ENCODE data around the gene VOPP1.
"Not testable (repeated sequence)": the region's sequence is repeated elsewhere in the genome, so short reads cannot be mapped to it uniquely, and the experiment has no call there.

VOPP1 gene

GRCh38 chr7:55488216-55488615 is 84.1 kb downstream of the VOPP1 start:
- DNase-seq (ENCODE audit: low read depth in 2 of 2): no peak

DNA sequence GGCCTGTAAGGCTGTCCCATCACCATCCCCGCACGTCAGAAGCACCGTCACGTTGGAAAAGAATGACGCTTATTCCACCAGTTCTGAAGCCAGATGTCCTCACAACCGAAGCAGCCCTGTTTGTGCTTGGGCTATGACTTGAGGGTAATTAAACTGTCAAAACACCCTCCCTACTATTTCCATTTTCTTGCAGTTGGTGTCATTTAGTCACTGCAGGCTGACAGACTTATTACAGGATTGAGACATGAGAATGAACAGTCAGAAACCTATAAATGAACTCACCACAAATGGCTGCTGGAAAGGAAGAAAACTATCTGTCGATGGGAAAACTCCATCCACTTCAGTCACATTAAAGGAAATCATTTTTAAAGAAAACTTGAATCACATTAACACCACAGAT is 85.3 kb downstream of the VOPP1 start:
- DNase-seq (ENCODE audit: low read depth in 2 of 2): no peak

DNA sequence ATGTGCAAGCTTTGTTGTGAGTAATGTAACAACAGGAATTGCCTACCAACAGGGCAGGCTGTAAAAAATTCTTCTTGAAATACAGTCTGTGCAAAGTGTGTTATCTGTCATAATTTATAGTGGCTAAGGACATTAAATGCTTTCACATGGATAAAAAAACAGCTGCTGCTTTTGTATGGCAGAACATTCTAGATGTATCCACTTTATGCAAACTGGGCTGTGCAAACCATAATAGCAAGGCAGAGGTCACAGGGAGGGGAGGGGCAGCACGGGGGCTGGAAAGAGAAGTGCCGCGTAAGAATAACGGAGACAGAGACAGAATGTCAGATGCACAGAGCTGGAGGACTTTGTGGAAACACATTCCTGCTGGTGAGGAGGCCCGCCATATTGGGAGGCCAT is 86.1 kb downstream of the VOPP1 start:
- DNase-seq (ENCODE audit: low read depth in 2 of 2): no peak

DNA sequence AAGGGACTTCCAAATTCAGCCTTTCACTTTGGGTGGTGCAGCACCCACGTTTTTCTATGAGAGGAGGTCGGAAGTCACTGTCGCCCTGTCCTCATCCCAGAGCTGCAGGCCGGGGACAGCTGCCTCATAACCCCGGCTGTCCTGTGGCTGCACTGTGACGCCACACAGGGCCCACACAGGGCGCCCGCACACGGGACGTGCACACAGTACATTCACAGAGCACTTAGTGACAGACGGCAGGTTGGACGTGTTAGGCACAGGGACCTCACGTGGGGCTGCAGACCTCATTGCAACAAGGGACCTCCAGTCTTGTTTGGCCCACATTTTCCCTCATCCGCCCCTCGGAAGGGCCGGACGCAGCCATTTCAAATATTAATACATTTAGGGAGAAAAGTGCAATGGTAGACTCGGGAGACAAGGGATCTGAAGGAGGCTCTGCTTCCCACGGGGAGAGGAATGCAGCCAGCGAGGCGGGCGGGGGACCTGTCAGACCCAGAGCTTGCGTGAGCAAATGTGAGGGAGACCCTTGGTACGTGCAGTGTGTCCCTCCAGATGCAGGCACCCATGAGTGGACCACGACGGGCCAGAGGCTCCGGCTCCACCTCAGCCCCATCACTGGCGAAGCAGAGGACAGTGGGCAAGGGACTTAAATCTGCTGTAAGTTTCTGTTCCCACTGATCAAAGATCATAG is 86.7 kb downstream of the VOPP1 start:
- no peak for DNase-seq (ENCODE audit: low read depth in 2 of 2)

- DNase-seq (ENCODE audit: low read depth in 2 of 2): no peak
These were observed 87.5 kb downstream of the VOPP1 start for GRCh38 chr7:55484834-55485233.

DNA sequence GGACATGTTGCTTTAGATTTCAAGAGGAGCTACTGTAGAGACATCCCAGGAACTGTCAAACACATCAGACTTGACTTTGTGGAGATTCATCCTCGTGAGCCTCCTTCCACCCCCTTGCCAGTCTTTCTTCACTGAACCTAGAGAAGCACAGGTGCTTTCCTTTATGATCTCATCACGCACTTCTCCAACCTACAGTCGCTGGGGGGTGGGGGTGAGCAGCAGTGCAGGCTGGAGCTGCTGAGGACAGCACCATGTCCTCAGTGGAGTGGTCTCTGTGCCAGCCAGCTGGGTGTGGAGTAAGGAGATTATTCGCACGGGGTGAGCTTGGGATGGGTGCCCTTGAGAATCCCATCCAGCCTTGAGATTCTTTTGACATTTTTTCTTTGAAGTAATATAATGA is 88.1 kb downstream of the VOPP1 start:
- no peak for DNase-seq (ENCODE audit: low read depth in 2 of 2)

GRCh38 chr7:55483046-55483445 is 89.3 kb downstream of the VOPP1 start:
- DNase-seq (ENCODE audit: low read depth in 2 of 2): no peak

GRCh38 chr7:55481155-55481554 is 91.1 kb downstream of the VOPP1 start:
- DNase-seq (ENCODE audit: low read depth in 2 of 2): no peak

DNA sequence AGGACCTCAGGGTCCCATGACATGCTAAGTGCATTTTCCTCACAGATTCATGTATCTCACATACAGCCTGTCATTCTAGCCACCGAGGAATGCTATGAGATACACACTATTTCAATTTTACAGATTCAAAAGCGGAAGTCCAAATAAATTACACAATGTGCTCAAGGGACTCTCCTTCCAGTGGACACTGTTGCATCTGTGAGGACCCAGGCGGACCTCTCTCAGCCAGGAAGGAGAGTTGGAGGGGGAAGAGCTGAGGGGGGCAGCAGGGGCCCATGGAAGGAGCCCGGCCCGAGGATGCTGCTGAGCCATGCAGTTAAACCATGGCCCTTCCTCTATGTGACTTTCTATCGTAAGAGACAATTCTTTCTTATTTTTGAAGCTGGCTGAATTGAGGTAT is 93.6 kb downstream of the VOPP1 start:
- DNase-seq (ENCODE audit: low read depth in 2 of 2): no peak

- DNase-seq (ENCODE audit: low read depth in 2 of 2): no peak
These were observed 94.4 kb downstream of the VOPP1 start for GRCh38 chr7:55477781-55478374.

GRCh38 chr7:55476852-55477780 is 95.2 kb downstream of the VOPP1 start:
- no peak for DNase-seq (ENCODE audit: low read depth in 2 of 2)

DNA sequence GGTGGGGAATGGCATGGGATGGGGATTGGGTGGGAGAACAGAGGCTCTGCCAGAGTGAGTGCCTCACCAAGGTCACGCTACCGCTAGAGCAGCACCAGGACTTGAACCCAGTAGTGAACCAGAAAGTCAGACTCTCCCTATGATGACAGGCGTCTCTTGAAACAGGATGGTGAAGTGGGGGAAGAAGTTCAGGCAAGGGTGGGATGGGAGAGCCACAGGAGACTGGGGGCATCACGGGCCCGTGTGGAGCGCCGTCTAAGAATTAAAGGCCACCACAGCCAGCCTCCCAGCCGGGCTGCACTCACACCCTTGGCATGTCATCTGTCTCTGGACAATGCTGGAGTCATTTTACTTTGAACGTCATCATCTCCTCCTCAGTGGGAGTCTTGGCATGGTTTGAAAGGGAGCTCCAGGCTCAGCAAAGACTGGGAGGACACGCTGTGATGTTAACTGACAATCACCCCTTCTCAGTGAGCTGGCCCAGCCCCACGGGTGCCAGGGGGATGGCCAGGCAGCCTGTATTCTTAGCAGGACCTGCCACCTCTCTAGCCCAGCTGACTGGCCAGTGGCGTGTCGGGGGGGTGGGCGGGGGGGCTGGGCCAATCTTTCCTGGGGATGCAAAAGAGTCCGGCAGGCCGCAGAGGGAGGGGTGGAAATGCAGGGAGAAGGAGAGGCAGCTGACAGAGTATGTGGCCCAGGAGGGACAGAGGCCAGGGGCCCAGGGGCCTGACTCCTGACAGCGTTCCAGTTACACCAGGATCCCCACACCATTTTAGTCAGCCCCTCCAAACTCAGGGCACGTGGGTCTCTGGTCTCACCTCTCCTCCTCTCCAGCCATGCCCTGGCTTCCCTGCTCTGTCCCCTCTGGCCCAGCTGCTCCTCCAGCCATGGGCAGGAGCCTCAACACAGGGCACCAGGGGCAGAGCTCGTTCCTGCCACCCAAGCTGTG is 96.2 kb downstream of the VOPP1 start:
- DNase-seq (ENCODE audit: low read depth in 2 of 2): no peak

GRCh38 chr7:55474944-55475854 is 97.1 kb downstream of the VOPP1 start:
- no peak for DNase-seq (ENCODE audit: low read depth in 2 of 2)

GRCh38 chr7:55473932-55474331 is 98.4 kb downstream of the VOPP1 start:
- DNase-seq (ENCODE audit: low read depth in 2 of 2): no peak

DNA sequence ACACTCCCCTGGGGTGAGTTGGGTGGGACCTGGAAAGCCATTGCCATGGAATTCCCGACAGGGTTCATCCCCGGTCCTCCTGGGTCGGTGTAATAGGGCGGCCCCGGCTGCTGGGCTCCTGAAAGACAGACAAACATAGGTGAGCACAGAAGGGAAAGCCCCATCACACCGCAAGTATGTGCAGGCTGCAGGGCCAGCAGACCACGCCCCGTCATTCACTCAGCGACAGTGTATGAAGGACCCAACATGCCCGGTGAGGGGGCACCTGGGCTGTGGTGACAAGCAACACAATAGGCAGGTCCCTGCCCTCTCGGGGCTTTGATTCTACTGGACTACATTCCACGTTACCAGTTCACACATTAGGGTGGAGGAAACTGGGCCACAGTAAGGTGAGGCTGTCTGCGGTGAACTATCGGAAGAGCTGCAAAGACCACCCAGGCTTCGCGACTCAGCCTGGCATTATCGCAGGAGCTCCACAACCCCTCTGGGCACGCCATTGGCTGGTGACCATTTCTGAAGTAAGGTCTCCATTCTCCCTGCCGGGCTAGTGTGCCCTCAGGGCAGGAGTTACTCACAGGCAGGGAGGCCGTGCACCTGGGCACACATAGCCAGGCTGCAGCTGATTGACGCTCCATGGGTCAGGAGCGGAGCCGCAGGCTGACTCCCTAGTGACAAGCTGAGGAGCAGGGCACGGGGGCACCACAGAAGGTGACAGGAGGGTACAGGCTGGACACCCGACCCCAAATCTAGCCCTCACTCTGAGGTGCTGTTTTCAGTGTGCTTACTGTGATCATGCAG is 99.2 kb downstream of the VOPP1 start:
- no peak for DNase-seq (ENCODE audit: low read depth in 2 of 2)

DNA sequence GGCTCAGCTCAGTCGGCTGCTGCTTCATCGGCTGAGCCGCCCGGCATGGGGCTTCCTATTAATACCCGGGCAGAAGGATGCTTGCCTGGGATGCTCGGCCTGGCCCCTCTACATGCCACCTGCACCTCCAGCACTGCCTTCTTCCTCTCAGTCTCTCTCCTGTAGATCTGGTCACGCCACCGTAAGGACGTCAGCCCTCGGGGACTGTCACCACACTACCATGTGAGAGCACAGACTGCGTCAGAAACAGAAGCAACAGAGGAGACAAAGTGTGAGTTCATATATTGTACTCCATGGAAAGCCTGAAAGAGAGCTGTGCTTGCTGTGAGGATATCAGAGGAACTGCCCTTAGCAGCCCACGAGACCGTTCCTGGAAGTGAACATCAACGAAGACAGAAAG is 99.9 kb downstream of the VOPP1 start:
- DNase-seq (ENCODE audit: low read depth in 2 of 2): not testable (repeated sequence)

GRCh38 chr7:55471594-55471993 is 100.7 kb downstream of the VOPP1 start:
- not testable (repeated sequence) for DNase-seq (ENCODE audit: low read depth in 2 of 2)

- DNase-seq (ENCODE audit: low read depth in 2 of 2): no peak
These were observed 102.0 kb downstream of the VOPP1 start for GRCh38 chr7:55470261-55470660.

DNA sequence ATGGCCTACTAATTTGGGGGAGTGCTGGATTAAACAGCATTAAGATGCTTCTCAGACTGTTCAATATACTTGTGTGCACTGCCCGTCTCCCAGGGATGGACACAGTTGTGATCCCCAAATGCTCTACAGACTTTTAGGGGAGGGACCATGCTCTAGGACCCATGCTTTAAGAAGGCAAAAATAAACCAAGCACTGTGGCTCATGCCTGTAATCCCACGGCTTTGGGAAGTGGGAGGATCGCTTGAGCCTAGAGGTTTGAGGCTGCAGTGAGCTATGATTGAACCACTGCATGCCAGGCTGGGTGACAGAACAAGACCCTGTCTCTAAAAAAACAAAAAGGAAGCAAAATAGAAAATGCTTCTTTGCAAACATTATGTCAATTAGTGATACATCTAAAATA is 102.6 kb downstream of the VOPP1 start:
- DNase-seq (ENCODE audit: low read depth in 2 of 2): no peak

GRCh38 chr7:55469271-55469681 is 103.0 kb downstream of the VOPP1 start:
- no peak for DNase-seq (ENCODE audit: low read depth in 2 of 2)

Measured in stimulated activated CD8-positive, alpha-beta memory T cell treated with anti-CD3 and anti-CD28 coated beads, Interleukin-7, amount 100 ng/mL, for 1 hour (primary cell).